Caco-2 (cell line): ENCODE data around the gene NLE1. TPM values are rescaled to one million over a fixed set of nuclear protein-coding genes. Genes with fewer than 3 reads are reported as not detected.

Experiments used
- BruUV-seq: library from RNA; stranded (reverse); fragments of 400-500 nt; replicated peaks from 2 replicates; lab custom pipeline; 2021; lab: Mats Ljungman, UMichigan
- CTCF ChIA-PET: fragments of 300-600 bp; sonication (Branson Sonifier 250); formaldehyde crosslinking; loops from one replicate; lab custom pipeline; 2022; ENCODE audit warnings: antibody characterized with exemption; lab: Charles Lee
- POLR2A ChIA-PET: fragments of 300-600 bp; sonication (Branson Sonifier 250); formaldehyde crosslinking; loops from one replicate; lab custom pipeline; 2022; ENCODE audit warnings: antibody characterized with exemption; lab: Charles Lee
- DNase-seq, 2 experiments: peaks; one replicate each; pipeline versions ENCODE4 v3.0.0 to v3.0.0-alpha.2; 2020 to 2022
- H3K27me3 ChIP-seq: replicated peaks from 2 replicates; pipeline ENCODE4 v1.6.0; 2011; ENCODE audit warnings: low read length; ENCODE audit not compliant: control insufficient read depth, insufficient read depth
- H3K36me3 ChIP-seq: 2 replicates; pipeline ENCODE4 v1.5.1; 2011; ENCODE audit warnings: low read length; ENCODE audit not compliant: control insufficient read depth, insufficient read depth
- H3K4me1 ChIP-seq: fragments of 250-450 bp; sonication (Bioruptor Pico); 2 replicates; pipeline ENCODE4 v1.5.1; 2020; ENCODE audit warnings: mild to moderate bottlenecking
- H3K4me3 ChIP-seq: 2 replicates; pipeline ENCODE4 v1.5.1; 2011; ENCODE audit warnings: low read depth, mild to moderate bottlenecking, control low read depth, low read length
- H3K9me3 ChIP-seq: fragments of 250-450 bp; sonication (Bioruptor Pico); 2 replicates; pipeline ENCODE4 v1.5.1; 2020; ENCODE audit warnings: mild to moderate bottlenecking, moderate library complexity
- H3K27ac Mint-ChIP-seq: one replicate; pipeline ENCODE4 v1.8.0; 2022; ENCODE audit warnings: mixed read lengths; ENCODE audit not compliant: unreplicated experiment
- H3K27me3 Mint-ChIP-seq: one replicate; pipeline ENCODE4 v1.8.0; 2022; ENCODE audit warnings: mixed read lengths; ENCODE audit not compliant: insufficient read depth, unreplicated experiment
- H3K36me3 Mint-ChIP-seq: one replicate; pipeline ENCODE4 v1.8.0; 2022; ENCODE audit warnings: mild to moderate bottlenecking, mixed read lengths; ENCODE audit not compliant: insufficient read depth, unreplicated experiment
- H3K4me1 Mint-ChIP-seq: one replicate; pipeline ENCODE4 v1.8.0; 2022; ENCODE audit warnings: low read depth, mixed read lengths; ENCODE audit not compliant: unreplicated experiment
- H3K4me3 Mint-ChIP-seq: one replicate; pipeline ENCODE4 v1.8.0; 2022; ENCODE audit warnings: mild to moderate bottlenecking, moderate library complexity, mixed read lengths; ENCODE audit not compliant: unreplicated experiment
- H3K9me3 Mint-ChIP-seq: one replicate; pipeline ENCODE4 v1.8.0; 2022; ENCODE audit warnings: mixed read lengths; ENCODE audit not compliant: unreplicated experiment
- CTCF ChIP-seq, 2 experiments: fragments of 200-600 bp in 1 of 2; IDR thresholded peaks; 1 replicate in 1 of 2; 2 replicates in 1 of 2; pipeline versions ENCODE4 v1.5.1 to v1.8.0; 2011 to 2022; ENCODE audit warnings: antibody characterized with exemption in 1 of 2, control low read depth in 1 of 2, inconsistent platforms in 1 of 2, low read depth in 1 of 2, low read length in 1 of 2, mild to moderate bottlenecking in 1 of 2, moderate library complexity in 1 of 2; ENCODE audit not compliant: insufficient read depth in 1 of 2, severe bottlenecking in 1 of 2, unreplicated experiment in 1 of 2
- intact Hi-C: fragments of 100-400 bp; cut with micrococcal nuclease; formaldehyde crosslinking; loops from one replicate; pipeline ENCODE4 v1.10.0; 2022; ENCODE audit not compliant: unreplicated experiment
- total RNA-seq: library from RNA; stranded (reverse); gene quantifications from 2 replicates; pipeline ENCODE4 v1.2.3, GENCODE V29; 2022

NLE1 gene
- total RNA-seq, 1 experiment from 2014 or later: 24.8 TPM

DNA sequence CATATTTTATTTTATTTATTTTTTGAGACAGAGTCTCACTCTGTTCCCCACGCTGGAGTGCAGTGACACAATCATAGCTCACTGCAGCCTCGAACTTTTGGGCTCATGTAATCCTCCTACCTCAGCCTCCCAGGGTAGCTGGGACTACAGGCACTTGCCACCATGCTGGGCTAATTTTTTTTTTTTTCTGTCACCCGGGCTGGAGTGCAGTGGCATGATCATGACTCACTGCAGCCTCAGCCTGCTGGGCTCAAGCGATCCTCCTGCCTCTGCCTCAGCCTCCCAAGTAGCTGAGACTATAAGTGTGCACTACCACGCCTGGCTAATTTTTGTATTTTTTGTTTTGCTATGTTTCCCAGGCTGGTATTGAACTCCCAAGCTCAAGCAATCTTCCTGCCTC lies 22.6 kb upstream of the NLE1 start:
- ChIA-PET POLR2A (no interaction called here), CTCF (no interaction called here)
- Histone ChIP-seq H3K4me1 (0 out of 2 replicates have a peak, but pooled peaks cover 4% of the 10 kb centered on the region), H3K27me3 (no peaks in the 10 kb centered on the region; the same call in 1 of the 2 replicates), H3K9me3 (no peaks in the 10 kb centered on the region), H3K36me3 (no peaks in the 10 kb centered on the region), H3K4me3 (no peak overlapping the region)
- intact Hi-C loops: no loop called here
- no peak for TF ChIP-seq CTCF (IDR thresholded peaks at IDR 0.05; ENCODE audit: insufficient read depth in 1 of 2, low read depth in 1 of 2, low read length in 1 of 2, severe bottlenecking in 1 of 2, unreplicated experiment in 1 of 2)
- Mint-ChIP-seq H3K4me3 (no peak overlapping the region), H3K4me1 (peaks cover 6% of the 10 kb centered on the region), H3K9me3 (no peaks in the 10 kb centered on the region), H3K27me3 (peaks cover 20% of the 10 kb centered on the region), H3K27ac (no peak overlapping the region), H3K36me3 (no peaks in the 10 kb centered on the region)
- DNase-seq: no peak
- BruUV-seq: no TSS peak

- CTCF ChIA-PET: interaction anchor here (0.5 kb wide), 1 partner anchor 134 kb away, joined by 6 read pairs; no protein-coding TSS in a partner anchor
- Histone ChIP-seq H3K9me3 (no peaks in the 10 kb centered on the region), H3K27me3 (no peaks in the 10 kb centered on the region; the same call in 1 of the 2 replicates), H3K4me1 (0 out of 2 replicates have a peak, but pooled peaks cover 4% of the 10 kb centered on the region), H3K4me3 (no peak overlapping the region), H3K36me3 (no peaks in the 10 kb centered on the region)
- POLR2A ChIA-PET: no interaction called here
- Mint-ChIP-seq H3K27me3 (peaks cover 20% of the 10 kb centered on the region), H3K9me3 (no peaks in the 10 kb centered on the region), H3K4me1 (peaks cover 6% of the 10 kb centered on the region), H3K4me3 (no peak overlapping the region), H3K36me3 (no peaks in the 10 kb centered on the region), H3K27ac (no peak overlapping the region)
- no TSS peak for BruUV-seq
- no peak for DNase-seq
- intact Hi-C loops: no loop called here
- no peak for TF ChIP-seq CTCF (IDR thresholded peaks at IDR 0.05; ENCODE audit: insufficient read depth in 1 of 2, low read depth in 1 of 2, low read length in 1 of 2, severe bottlenecking in 1 of 2, unreplicated experiment in 1 of 2)
These were observed 21.8 kb upstream of the NLE1 start for GRCh38 chr17:35163886-35164285.

DNA sequence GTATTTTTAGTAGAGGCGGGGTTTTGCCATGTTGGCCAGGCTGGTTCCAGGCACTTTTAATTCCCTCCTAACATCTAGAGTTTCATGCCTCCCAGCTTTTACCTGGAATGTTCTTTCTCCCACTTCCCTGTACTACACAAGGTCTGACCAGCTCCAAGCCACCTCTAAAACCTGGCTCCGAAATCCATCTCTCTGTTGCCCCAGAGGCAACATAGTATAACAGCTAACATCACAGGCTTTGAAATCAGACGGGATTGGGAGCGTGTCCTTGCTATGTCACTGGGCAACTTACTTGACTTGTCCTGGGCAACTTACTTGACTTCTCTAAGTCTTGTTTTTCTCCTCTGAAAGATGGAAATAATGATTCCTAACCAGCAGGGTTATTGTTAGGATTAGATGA lies 20.7 kb upstream of the NLE1 start:
- Mint-ChIP-seq H3K36me3 (no peaks in the 10 kb centered on the region), H3K9me3 (no peaks in the 10 kb centered on the region), H3K4me3 (no peak overlapping the region), H3K4me1 (peaks cover 6% of the 10 kb centered on the region), H3K27ac (no peak overlapping the region), H3K27me3 (peaks cover 20% of the 10 kb centered on the region)
- ChIA-PET CTCF (no interaction called here), POLR2A (no interaction called here)
- H3K27me3 ChIP-seq: no peaks in the 10 kb centered on the region; the same call in 1 of the 2 replicates
- no peak for TF ChIP-seq CTCF (IDR thresholded peaks at IDR 0.05; ENCODE audit: insufficient read depth in 1 of 2, low read depth in 1 of 2, low read length in 1 of 2, severe bottlenecking in 1 of 2, unreplicated experiment in 1 of 2)
- no peak for DNase-seq
- no peaks in the 10 kb centered on the region for H3K36me3 ChIP-seq
- H3K9me3 ChIP-seq: no peaks in the 10 kb centered on the region
- intact Hi-C loops: no loop called here
- no TSS peak for BruUV-seq
- H3K4me1 ChIP-seq: 0 out of 2 replicates have a peak, but pooled peaks cover 4% of the 10 kb centered on the region
- no peak overlapping the region for H3K4me3 ChIP-seq
